OCI-LY7 (cell line): Measurements from ENCODE around the gene MRPL36. TPM values are rescaled to one million over a fixed set of nuclear protein-coding genes. Genes with fewer than 3 reads are reported as not detected.

Experiments used
- BruUV-seq: library from RNA; stranded (reverse); fragments of 400-500 nt; replicated peaks from 2 replicates; lab custom pipeline; 2021; lab: Mats Ljungman, UMichigan
- CTCF ChIA-PET: fragments of 300-600 bp; sonication (Branson Sonifier 250); formaldehyde crosslinking; loops from one replicate; lab custom pipeline; 2022; ENCODE audit warnings: antibody characterized with exemption; ENCODE audit not compliant: unreplicated experiment; lab: Charles Lee
- POLR2A ChIA-PET: fragments of 300-600 bp; sonication (Branson Sonifier 250); formaldehyde crosslinking; loops from one replicate; lab custom pipeline; 2022; ENCODE audit warnings: antibody characterized with exemption; lab: Charles Lee
- DNase-seq: peaks from one replicate; pipeline ENCODE4 v3.0.0-alpha.2; 2015; ENCODE audit warnings: low spot score
- H2AFZ ChIP-seq: fragments of 200-600 bp; sonication (generic), shearing (Covaris generic); 2 replicates; pipeline ENCODE4 v1.6.1; 2014; ENCODE audit warnings: mild to moderate bottlenecking, antibody characterized with exemption, low read length, moderate library complexity
- H3K27ac ChIP-seq: fragments of 200-600 bp; sonication (generic); 2 replicates; pipeline ENCODE4 v1.5.1; 2014; ENCODE audit warnings: mixed run types, low read depth, mild to moderate bottlenecking, moderate library complexity, low read length, inconsistent platforms; ENCODE audit not compliant: poor library complexity, severe bottlenecking
- H3K36me3 ChIP-seq: fragments of 200-600 bp; sonication (generic); 2 replicates; pipeline ENCODE4 v1.6.1; 2014; ENCODE audit warnings: mild to moderate bottlenecking, antibody characterized with exemption, low read length, moderate library complexity, mixed read lengths; ENCODE audit not compliant: insufficient read depth
- H3K4me1 ChIP-seq: fragments of 200-600 bp; sonication (generic); 2 replicates; pipeline ENCODE4 v1.5.1; 2014; ENCODE audit warnings: mild to moderate bottlenecking, low read length; ENCODE audit not compliant: insufficient read depth, poor library complexity, severe bottlenecking
- H3K4me2 ChIP-seq: fragments of 200-600 bp; sonication (generic); 2 replicates; pipeline ENCODE4 v1.6.1; 2014; ENCODE audit warnings: mild to moderate bottlenecking, low read length
- H3K4me3 ChIP-seq: fragments of 200-600 bp; sonication (generic); 2 replicates; pipeline ENCODE4 v1.5.1; 2014; ENCODE audit warnings: mild to moderate bottlenecking, low read depth, low read length; ENCODE audit not compliant: poor library complexity, severe bottlenecking
- H3K79me2 ChIP-seq: fragments of 200-600 bp; sonication (generic); 2 replicates; pipeline ENCODE4 v1.6.1; 2016; ENCODE audit warnings: low read depth, mild to moderate bottlenecking, low read length, moderate library complexity, mixed read lengths; ENCODE audit not compliant: insufficient read depth
- H3K9me2 ChIP-seq: fragments of 200-600 bp; sonication (generic); 2 replicates; pipeline ENCODE4 v1.6.1; 2016; ENCODE audit warnings: mild to moderate bottlenecking, low read length, mixed read lengths; ENCODE audit not compliant: insufficient read depth
- H3K9me3 ChIP-seq: fragments of 200-600 bp; sonication (generic); 2 replicates; pipeline ENCODE4 v1.6.1; 2014; ENCODE audit warnings: mild to moderate bottlenecking, mixed run types, low read length, mixed read lengths
- H4K20me1 ChIP-seq: fragments of 200-600 bp; sonication (generic); 2 replicates; pipeline ENCODE4 v1.6.1; 2014; ENCODE audit warnings: mild to moderate bottlenecking, antibody characterized with exemption, low read length, moderate library complexity, mixed read lengths; ENCODE audit not compliant: insufficient read depth
- EZH2phosphoT487 ChIP-seq: fragments of 200-600 bp; sonication (generic); IDR thresholded peaks from 2 replicates; pipeline ENCODE4 v1.6.1; 2018; ENCODE audit warnings: low read depth, borderline replicate concordance, mild to moderate bottlenecking, mixed run types, antibody characterized with exemption, low read length, moderate library complexity, mixed read lengths
- intact Hi-C: fragments of 100-400 bp; cut with micrococcal nuclease; formaldehyde crosslinking; loops from one replicate; pipeline ENCODE4 v1.10.0; 2022; ENCODE audit not compliant: unreplicated experiment
- total RNA-seq, 2 experiments: library from RNA; depleted of rRNA in 1 of 2; stranded (reverse); fragments of >200 nt in 1 of 2; shearing (Covaris generic) in 1 of 2; gene quantifications; 2 replicates each; pipeline ENCODE4 v1.2.3, GENCODE V29; 2014 to 2022
- TF ChIP-seq, protein P1 (sequence below): fragments of 200-600 bp; sonication (generic); conservative IDR thresholded peaks from 2 replicates; pipeline ENCODE4 v1.5.1; 2014; ENCODE audit warnings: mild to moderate bottlenecking, antibody characterized with exemption, low read length, moderate library complexity, mixed read lengths

The MRPL36 gene
- total RNA-seq, 2 experiments from 2014 or later = 91.7 to 93.8 TPM

DNA sequence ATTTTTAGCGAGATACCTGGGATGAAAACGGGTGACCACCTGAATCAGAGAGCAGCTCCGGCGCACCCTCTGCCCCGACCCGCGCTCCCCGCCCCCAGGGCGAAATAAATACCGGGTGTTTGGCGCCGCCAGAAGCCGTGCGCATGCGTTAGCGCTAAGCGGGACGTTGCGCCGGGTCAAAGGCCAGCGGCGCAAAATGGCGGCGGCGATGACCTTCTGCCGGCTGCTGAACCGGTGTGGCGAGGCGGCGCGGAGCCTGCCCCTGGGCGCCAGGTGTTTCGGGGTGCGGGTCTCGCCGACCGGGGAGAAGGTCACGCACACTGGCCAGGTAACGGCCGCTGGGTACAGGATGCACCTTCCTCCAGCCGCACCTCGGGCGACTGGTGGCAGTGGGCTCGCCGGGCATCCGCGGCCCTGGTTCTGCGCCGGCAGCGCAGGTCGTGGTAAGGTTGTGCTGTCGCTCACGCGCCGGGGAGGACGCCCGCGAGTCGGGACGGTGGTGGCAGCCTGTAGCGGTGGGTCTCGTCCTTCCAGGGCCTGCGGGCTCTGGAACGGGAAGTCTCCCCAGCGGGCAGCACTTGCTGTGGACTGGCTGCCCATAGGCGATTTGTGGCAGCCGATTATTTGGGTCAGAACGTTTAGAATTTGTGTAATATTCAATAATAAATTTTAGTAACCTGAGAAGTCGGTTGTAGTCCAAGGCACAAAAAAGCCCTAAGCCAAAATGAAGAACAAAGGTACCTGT is 1.8 kb upstream of the MRPL36 start, which contains the start of gene NDUFS6:
NDUFS6 (plus strand) TSS at position 186 of the 745 bp plus-strand sequence; CDS start at position 197, 11 bp downstream.
- no peaks in the 10 kb centered on the region for H3K9me3 ChIP-seq
- peak; percentile 86 for DNase-seq
- H3K4me1 ChIP-seq = peaks cover 23% of the 10 kb centered on the region
- no TSS peak for BruUV-seq
- peaks cover 64% of the 10 kb centered on the region for H3K36me3 ChIP-seq
- H3K9me2 ChIP-seq = no peaks in the 10 kb centered on the region
- TF ChIP-seq, protein P1, sequence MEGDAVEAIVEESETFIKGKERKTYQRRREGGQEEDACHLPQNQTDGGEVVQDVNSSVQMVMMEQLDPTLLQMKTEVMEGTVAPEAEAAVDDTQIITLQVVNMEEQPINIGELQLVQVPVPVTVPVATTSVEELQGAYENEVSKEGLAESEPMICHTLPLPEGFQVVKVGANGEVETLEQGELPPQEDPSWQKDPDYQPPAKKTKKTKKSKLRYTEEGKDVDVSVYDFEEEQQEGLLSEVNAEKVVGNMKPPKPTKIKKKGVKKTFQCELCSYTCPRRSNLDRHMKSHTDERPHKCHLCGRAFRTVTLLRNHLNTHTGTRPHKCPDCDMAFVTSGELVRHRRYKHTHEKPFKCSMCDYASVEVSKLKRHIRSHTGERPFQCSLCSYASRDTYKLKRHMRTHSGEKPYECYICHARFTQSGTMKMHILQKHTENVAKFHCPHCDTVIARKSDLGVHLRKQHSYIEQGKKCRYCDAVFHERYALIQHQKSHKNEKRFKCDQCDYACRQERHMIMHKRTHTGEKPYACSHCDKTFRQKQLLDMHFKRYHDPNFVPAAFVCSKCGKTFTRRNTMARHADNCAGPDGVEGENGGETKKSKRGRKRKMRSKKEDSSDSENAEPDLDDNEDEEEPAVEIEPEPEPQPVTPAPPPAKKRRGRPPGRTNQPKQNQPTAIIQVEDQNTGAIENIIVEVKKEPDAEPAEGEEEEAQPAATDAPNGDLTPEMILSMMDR = no peak
- TF ChIP-seq EZH2phosphoT487 = no peak
- H3K79me2 ChIP-seq = peaks cover 70% of the 10 kb centered on the region
- H3K4me2 ChIP-seq = peak within 1 kb of the TSS; percentile 96
- CTCF ChIA-PET = interaction anchor here (0.5 kb wide), 1 partner anchor 170 kb away, joined by 4 read pairs; no protein-coding TSS in a partner anchor
- POLR2A ChIA-PET = interaction anchor here (1.1 to 1.6 kb wide), 2 partner anchors 9 to 48 kb away, joined by 3 to 7 read pairs; no protein-coding TSS in a partner anchor
- peaks cover 5% of the 10 kb centered on the region; the same call in 1 of the 2 replicates for H4K20me1 ChIP-seq
- peak within 1 kb of the TSS; percentile 33; the same call in 1 of the 2 replicates for H2AFZ ChIP-seq
- intact Hi-C loops = no loop called here
- H3K27ac ChIP-seq = peak within 1 kb of the TSS; percentile 79
- peak within 1 kb of the TSS; percentile 87 for H3K4me3 ChIP-seq

DNA sequence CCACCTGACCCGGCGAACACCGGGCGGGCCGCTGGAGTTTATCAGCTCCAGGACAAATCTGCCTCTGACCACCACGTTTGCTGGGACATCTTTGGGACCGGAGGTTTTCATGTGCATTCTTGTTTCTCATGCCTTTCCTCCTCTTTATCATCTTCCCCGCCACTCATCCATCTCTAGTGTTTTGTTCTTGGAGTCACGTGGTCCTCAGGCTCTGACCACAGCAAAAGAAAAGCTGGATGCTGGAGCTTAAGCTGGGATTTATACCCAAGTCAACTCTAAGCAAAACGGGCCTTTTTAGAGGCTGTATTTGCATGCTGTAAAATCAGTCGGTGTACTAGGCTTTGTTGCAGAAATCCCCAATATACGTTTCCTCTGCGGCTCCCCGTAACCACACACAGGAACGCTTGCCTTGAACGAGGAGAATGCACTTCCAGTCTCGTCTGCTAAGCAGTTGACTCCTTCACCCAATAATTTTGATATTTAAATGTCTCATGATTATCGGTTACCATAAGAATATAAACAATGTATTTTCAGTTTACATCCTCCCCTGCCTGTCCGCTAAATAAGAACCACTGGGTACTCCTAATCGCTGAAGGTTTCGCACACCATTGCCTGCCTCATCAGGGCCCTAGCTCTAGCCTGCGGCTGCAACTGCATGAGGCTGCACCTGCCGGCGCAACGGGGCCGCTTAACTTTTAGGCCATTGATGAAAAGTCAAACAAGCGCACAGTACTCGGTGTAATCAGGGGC is 1.0 kb upstream of the MRPL36 start:
- Histone ChIP-seq H3K36me3 (peaks cover 64% of the 10 kb centered on the region), H3K4me2 (peak overlapping the region; percentile 96), H2AFZ (peak overlapping the region; percentile 33; the same call in 1 of the 2 replicates), H3K79me2 (peaks cover 70% of the 10 kb centered on the region), H4K20me1 (peaks cover 5% of the 10 kb centered on the region; the same call in 1 of the 2 replicates), H3K4me1 (peaks cover 23% of the 10 kb centered on the region), H3K9me2 (no peaks in the 10 kb centered on the region), H3K4me3 (peak overlapping the region; percentile 87), H3K27ac (peak overlapping the region; percentile 79), H3K9me3 (no peaks in the 10 kb centered on the region)
- CTCF ChIA-PET = no interaction called here
- POLR2A ChIA-PET = interaction anchor here (0.5 to 1.6 kb wide), 5 partner anchors 8 to 83 kb away, joined by 3 to 7 read pairs (median 3); no protein-coding TSS in a partner anchor
- intact Hi-C loops = no loop called here
- no TSS peak for BruUV-seq
- DNase-seq = peak; percentile 74
- no peak for TF ChIP-seq EZH2phosphoT487
- TF ChIP-seq, protein P1 = no peak
